Fibroblast of lung (primary cell): ENCODE data around the gene MICAL2. TPM values are rescaled to one million over a fixed set of nuclear protein-coding genes. Genes with fewer than 3 reads are reported as not detected.

ENCODE experiments used
- DNase-seq, 2 donors: peaks; one replicate each; pipeline versions ENCODE4 v3.0.0 to v3.0.0-alpha.2; 2010; ENCODE audit warnings: low read depth in 2 of 2
- H2AFZ ChIP-seq: 2 replicates; pipeline ENCODE4 v1.5.1; 2012; ENCODE audit warnings: low read length, control low read depth, inconsistent platforms
- H3K27ac ChIP-seq: 2 replicates; pipeline ENCODE4 v1.5.1; 2011; ENCODE audit warnings: low read length, control low read depth; ENCODE audit not compliant: insufficient read depth
- H3K27me3 ChIP-seq: 2 replicates; pipeline ENCODE4 v1.5.1; 2011; ENCODE audit warnings: mild to moderate bottlenecking, low read length; ENCODE audit not compliant: control insufficient read depth, insufficient read depth
- H3K36me3 ChIP-seq: 2 replicates; pipeline ENCODE4 v1.5.1; 2011; ENCODE audit warnings: low read length; ENCODE audit not compliant: control insufficient read depth, insufficient read depth
- H3K4me1 ChIP-seq: 2 replicates; pipeline ENCODE4 v1.5.1; 2011; ENCODE audit warnings: low read length; ENCODE audit not compliant: control insufficient read depth, insufficient read depth; ENCODE audit errors: extremely low read depth
- H3K4me2 ChIP-seq: 2 replicates; pipeline ENCODE4 v1.5.1; 2011; ENCODE audit warnings: low read length, control low read depth; ENCODE audit not compliant: insufficient read depth; ENCODE audit errors: extremely low read depth
- H3K4me3 ChIP-seq, 4 experiments: fragments of 200-600 bp in 1 of 4; sonication (generic) in 1 of 4; replicated peaks in 1 of 4; 2 replicates each; pipeline ENCODE4 v1.5.1; 2011 to 2016; ENCODE audit warnings: low read length in 4 of 4, low read depth in 3 of 4, mild to moderate bottlenecking in 3 of 4, control low read depth in 2 of 4, inconsistent platforms in 1 of 4, mixed read lengths in 1 of 4; ENCODE audit not compliant: insufficient read depth in 1 of 4; ENCODE audit errors: control extremely low read depth in 1 of 4
- H3K79me2 ChIP-seq: 2 replicates; pipeline ENCODE4 v1.5.1; 2012; ENCODE audit warnings: mild to moderate bottlenecking, low read length, inconsistent platforms; ENCODE audit not compliant: control insufficient read depth, insufficient read depth
- H3K9ac ChIP-seq: 2 replicates; pipeline ENCODE4 v1.5.1; 2011; ENCODE audit warnings: mild to moderate bottlenecking, low read length, control low read depth; ENCODE audit not compliant: insufficient read depth
- H3K9me3 ChIP-seq: 2 replicates; pipeline ENCODE4 v1.5.1; 2012; ENCODE audit warnings: low read depth, low read length; ENCODE audit not compliant: control insufficient read depth, insufficient read depth
- H4K20me1 ChIP-seq: 2 replicates; pipeline ENCODE4 v1.5.1; 2011; ENCODE audit warnings: low read length; ENCODE audit not compliant: control insufficient read depth, insufficient read depth; ENCODE audit errors: extremely low read depth
- EZH2 ChIP-seq: IDR thresholded peaks from 2 replicates; pipeline ENCODE4 v1.5.1; 2012; ENCODE audit warnings: low read length, control low read depth, mild to moderate bottlenecking; ENCODE audit errors: missing control alignments
- polyA plus RNA-seq, 2 donors: library from polyadenylated mRNA; depleted of rRNA in 1 of 2; stranded (reverse) in 1 of 2; unstranded in 1 of 2; fragments of >200 nt; gene quantifications; 2 replicates each; pipeline ENCODE4 v1.2.1, GENCODE V29; 2011 to 2012; ENCODE audit warnings: missing spikeins in 1 of 2
- total RNA-seq: library from RNA; depleted of rRNA; stranded (reverse); fragments of >200 nt; gene quantifications from 2 replicates; pipeline ENCODE4 v1.2.1, GENCODE V29; 2014
- TF ChIP-seq, protein P1 (sequence below), 2 donors: IDR thresholded peaks in 1 of 2; conservative IDR thresholded peaks in 1 of 2; 1 replicate in 1 of 2; 2 replicates in 1 of 2; pipeline ENCODE4 v1.5.1; 2011 to 2012; ENCODE audit warnings: low read length in 2 of 2, control low read depth in 1 of 2, inconsistent platforms in 1 of 2, low read depth in 1 of 2, mild to moderate bottlenecking in 1 of 2

Gene MICAL2
- total and polyA plus RNA-seq, 2 donors (not counting 1 experiment from before 2014, with no cell fraction given): 78.5 to 275 TPM

DNA sequence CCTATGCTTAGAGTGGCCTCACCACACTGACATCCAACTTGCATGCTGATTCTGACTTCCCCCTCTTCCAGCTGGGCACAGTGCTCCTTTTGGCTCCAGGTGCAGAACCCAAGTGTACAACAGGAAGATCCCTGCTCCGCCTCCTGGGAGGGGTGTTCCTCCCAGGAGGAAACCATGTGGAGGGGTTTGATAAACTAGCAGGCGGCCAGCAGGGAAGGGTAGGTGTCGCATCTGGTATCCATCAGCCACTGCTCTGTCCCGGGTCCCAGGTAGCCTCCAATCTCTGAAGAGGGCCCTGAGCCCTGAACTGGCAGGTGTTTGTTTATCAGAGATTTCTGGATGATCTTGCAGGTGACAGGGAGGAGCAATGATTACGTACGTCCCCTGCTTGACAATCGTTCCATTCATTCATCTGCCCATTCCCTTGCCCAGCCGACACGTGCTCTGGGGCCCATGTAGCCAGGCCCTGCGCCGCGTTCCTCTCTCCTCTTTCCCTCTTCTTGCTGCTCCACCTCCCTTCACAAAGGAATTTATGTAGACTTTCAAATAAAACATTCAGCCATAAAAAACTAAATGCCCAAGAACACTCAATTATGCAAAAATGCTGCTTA, 41.2 kb upstream of the MICAL2 start:
- Histone ChIP-seq H2AFZ (no peak overlapping the region), H3K4me1 (peaks cover 19% of the 10 kb centered on the region), H3K9ac (no peak overlapping the region), H3K4me3 (no peak overlapping the region), H3K79me2 (no peaks in the 10 kb centered on the region), H4K20me1 (no peaks in the 10 kb centered on the region), H3K27me3 (no peaks in the 10 kb centered on the region), H3K4me2 (no peak overlapping the region), H3K27ac (no peak overlapping the region), H3K9me3 (no peaks in the 10 kb centered on the region), H3K36me3 (no peaks in the 10 kb centered on the region)
- no peak for DNase-seq
- TF ChIP-seq, protein P1, sequence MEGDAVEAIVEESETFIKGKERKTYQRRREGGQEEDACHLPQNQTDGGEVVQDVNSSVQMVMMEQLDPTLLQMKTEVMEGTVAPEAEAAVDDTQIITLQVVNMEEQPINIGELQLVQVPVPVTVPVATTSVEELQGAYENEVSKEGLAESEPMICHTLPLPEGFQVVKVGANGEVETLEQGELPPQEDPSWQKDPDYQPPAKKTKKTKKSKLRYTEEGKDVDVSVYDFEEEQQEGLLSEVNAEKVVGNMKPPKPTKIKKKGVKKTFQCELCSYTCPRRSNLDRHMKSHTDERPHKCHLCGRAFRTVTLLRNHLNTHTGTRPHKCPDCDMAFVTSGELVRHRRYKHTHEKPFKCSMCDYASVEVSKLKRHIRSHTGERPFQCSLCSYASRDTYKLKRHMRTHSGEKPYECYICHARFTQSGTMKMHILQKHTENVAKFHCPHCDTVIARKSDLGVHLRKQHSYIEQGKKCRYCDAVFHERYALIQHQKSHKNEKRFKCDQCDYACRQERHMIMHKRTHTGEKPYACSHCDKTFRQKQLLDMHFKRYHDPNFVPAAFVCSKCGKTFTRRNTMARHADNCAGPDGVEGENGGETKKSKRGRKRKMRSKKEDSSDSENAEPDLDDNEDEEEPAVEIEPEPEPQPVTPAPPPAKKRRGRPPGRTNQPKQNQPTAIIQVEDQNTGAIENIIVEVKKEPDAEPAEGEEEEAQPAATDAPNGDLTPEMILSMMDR (conservative IDR thresholded peaks at IDR 0.05 in 1 of 2, IDR thresholded peaks at IDR 0.05 in 1 of 2; ENCODE audit: low read depth in 1 of 2, low read length in 2 of 2): no peak
- no peak for TF ChIP-seq EZH2

DNA sequence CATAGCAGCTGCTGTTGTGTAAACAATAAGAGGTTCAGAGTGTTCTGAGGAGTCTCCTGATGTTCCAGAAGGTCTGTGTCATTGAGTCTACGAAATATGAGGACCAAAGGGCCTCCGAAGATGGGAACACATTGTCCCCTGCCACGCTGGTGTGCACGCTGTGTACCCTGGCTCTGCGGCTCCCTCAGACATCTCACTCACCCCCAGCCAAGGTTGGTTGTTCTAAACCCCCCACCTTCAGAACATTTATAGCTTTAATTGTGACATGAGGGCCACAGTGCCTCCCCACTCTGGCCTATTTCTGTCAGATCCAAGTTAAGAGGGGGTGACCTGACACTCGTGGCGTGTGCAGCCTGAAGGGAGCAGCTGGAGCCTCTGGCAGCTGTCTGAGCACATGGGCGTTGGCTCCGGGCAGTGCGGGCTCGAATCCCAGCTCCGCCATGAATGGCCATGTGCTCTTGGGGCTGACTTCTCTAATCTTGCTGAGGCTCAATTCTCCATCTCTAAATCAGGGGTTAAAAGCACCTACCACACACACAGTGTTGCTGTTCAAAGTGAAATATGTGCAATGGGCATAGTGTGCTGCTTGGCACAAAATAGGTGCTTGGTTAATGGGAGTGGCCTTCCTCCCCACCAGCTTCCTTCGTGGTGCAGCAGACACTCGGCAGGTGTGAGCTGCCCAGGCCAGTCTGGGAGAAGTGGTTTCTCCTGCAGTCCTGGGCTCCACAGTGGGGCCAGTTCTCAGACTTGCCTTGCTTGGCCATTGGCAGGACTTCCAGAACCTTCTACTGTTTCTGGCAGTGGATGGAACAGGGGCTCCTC, 39.7 kb upstream of the MICAL2 start:
- Histone ChIP-seq H2AFZ (no peak overlapping the region), H3K9ac (no peak overlapping the region), H3K27me3 (no peaks in the 10 kb centered on the region), H3K79me2 (no peaks in the 10 kb centered on the region), H4K20me1 (no peaks in the 10 kb centered on the region), H3K4me1 (peaks cover 32% of the 10 kb centered on the region), H3K27ac (no peak overlapping the region), H3K4me3 (no peak overlapping the region), H3K4me2 (no peak overlapping the region), H3K9me3 (no peaks in the 10 kb centered on the region), H3K36me3 (no peaks in the 10 kb centered on the region)
- peak in 1 of 2 donors; percentile 69 for DNase-seq
- TF ChIP-seq, protein P1 (conservative IDR thresholded peaks at IDR 0.05 in 1 of 2, IDR thresholded peaks at IDR 0.05 in 1 of 2; ENCODE audit: low read depth in 1 of 2, low read length in 2 of 2): no peak
- no peak for TF ChIP-seq EZH2

DNA sequence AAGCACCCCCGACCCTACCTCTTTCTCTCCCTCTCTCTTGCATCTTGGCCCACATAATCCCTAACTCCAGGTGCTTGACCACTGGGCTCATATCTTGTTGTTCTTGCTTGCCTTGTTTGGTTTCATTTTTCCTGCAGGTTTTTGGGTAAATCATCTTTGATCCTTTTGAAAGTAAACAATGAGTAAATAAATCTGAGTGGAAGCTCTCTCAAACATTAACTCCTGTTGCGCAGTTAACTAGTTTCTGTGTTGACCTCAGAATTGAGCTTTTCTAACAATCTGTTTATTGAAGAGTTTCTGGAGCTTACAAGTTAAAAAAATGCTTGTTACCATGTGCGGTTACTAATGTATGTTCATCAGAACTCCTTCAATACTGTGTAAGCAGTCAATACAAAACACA, 38.8 kb upstream of the MICAL2 start:
- H3K4me2 ChIP-seq: no peak overlapping the region
- H3K27me3 ChIP-seq: no peaks in the 10 kb centered on the region
- H4K20me1 ChIP-seq: no peaks in the 10 kb centered on the region
- DNase-seq: no peak
- H2AFZ ChIP-seq: no peak overlapping the region
- H3K9me3 ChIP-seq: no peaks in the 10 kb centered on the region
- H3K36me3 ChIP-seq: no peaks in the 10 kb centered on the region
- TF ChIP-seq, protein P1 (conservative IDR thresholded peaks at IDR 0.05 in 1 of 2, IDR thresholded peaks at IDR 0.05 in 1 of 2; ENCODE audit: low read depth in 1 of 2, low read length in 2 of 2): no peak
- no peak for TF ChIP-seq EZH2
- peaks cover 27% of the 10 kb centered on the region for H3K4me1 ChIP-seq
- H3K9ac ChIP-seq: no peak overlapping the region
- H3K4me3 ChIP-seq: no peak overlapping the region
- H3K79me2 ChIP-seq: no peaks in the 10 kb centered on the region
- H3K27ac ChIP-seq: no peak overlapping the region
